ENCODE results near the gene SIGLEC15. TPM values are rescaled to one million over a fixed set of nuclear protein-coding genes. Genes with fewer than 3 reads are reported as not detected.
"Not testable (repeated sequence)": the region's sequence is repeated elsewhere in the genome, so short reads cannot be mapped to it uniquely, and the experiment has no call there.

Gene SIGLEC15
- total and polyA plus RNA-seq, 2 donors (not counting 1 experiment from before 2014, with no cell fraction given), result not detected

DNA sequence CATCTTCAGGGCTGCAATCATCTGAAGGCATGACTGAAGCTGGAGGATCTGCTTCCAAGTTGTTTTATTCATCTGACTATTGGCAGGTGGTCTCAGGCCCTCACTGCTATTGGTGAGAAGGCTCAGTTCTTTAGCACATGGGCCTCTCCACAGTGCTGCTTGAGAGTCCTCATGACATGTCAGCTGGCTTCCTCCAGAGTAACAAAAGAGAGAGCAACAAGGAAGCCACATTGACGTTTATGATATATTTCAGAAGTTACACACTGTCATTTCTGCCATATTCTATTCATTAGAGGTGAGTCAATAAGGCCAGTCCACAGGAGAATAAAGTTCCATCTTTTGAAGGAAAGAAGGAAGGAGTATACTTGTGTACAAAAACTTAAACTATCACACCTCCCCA is 7.9 kb upstream of the SIGLEC15 start:
- TF ChIP-seq EZH2 (IDR thresholded peaks at IDR 0.05; ENCODE audit: borderline replicate concordance, insufficient read depth, low read depth, low read length, poor library complexity, severe bottlenecking), result no peak
- TF ChIP-seq, protein P1, sequence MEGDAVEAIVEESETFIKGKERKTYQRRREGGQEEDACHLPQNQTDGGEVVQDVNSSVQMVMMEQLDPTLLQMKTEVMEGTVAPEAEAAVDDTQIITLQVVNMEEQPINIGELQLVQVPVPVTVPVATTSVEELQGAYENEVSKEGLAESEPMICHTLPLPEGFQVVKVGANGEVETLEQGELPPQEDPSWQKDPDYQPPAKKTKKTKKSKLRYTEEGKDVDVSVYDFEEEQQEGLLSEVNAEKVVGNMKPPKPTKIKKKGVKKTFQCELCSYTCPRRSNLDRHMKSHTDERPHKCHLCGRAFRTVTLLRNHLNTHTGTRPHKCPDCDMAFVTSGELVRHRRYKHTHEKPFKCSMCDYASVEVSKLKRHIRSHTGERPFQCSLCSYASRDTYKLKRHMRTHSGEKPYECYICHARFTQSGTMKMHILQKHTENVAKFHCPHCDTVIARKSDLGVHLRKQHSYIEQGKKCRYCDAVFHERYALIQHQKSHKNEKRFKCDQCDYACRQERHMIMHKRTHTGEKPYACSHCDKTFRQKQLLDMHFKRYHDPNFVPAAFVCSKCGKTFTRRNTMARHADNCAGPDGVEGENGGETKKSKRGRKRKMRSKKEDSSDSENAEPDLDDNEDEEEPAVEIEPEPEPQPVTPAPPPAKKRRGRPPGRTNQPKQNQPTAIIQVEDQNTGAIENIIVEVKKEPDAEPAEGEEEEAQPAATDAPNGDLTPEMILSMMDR (IDR thresholded peaks at IDR 0.05), result no peak
- peaks cover 27% of the 10 kb centered on the region for H3K27me3 Mint-ChIP-seq
- H2AFZ ChIP-seq (ENCODE audit: insufficient read depth, low read depth, low read length, poor library complexity, severe bottlenecking), result no peak overlapping the region
- H3K9me3 Mint-ChIP-seq (ENCODE audit: insufficient read depth), result peaks cover 16% of the 10 kb centered on the region
- no peak overlapping the region for H3K27ac ChIP-seq (ENCODE audit: low read length in 2 of 2)
- peaks cover 4% of the 10 kb centered on the region for H3K4me1 Mint-ChIP-seq
- H3K27ac Mint-ChIP-seq, result no peak overlapping the region
- no peaks in the 10 kb centered on the region for H3K9me3 ChIP-seq (ENCODE audit: control extremely low read depth in 1 of 3, control insufficient read depth in 2 of 3, insufficient read depth in 1 of 3, low read length in 2 of 3)
- ChIA-PET CTCF (no interaction called here), POLR2A (no interaction called here)
- ATAC-seq (ENCODE audit: low read depth) (no peak), DNase-seq (no peak)
- WGBS (ENCODE audit: insufficient coverage), result no CpG with 5 or more reads among the region's 1 CpG
- H4K20me1 ChIP-seq (ENCODE audit: control insufficient read depth, insufficient read depth, low read length, poor library complexity, severe bottlenecking), result no peaks in the 10 kb centered on the region
- intact Hi-C loops (cut with micrococcal nuclease), result no loop called here
- H3K9ac ChIP-seq (ENCODE audit: low read length), result no peak overlapping the region
- no peaks in the 10 kb centered on the region for H3K79me2 ChIP-seq (ENCODE audit: control insufficient read depth, insufficient read depth, low read length)
- H3K4me3 Mint-ChIP-seq, result no peak overlapping the region
- no peak overlapping the region for H3K4me2 ChIP-seq (replicated peaks; ENCODE audit: low read depth, low read length, poor library complexity, severe bottlenecking)
- no peak overlapping the region for H3K4me3 ChIP-seq (ENCODE audit: control extremely low read depth in 1 of 5, extremely low read depth in 1 of 5, insufficient read depth in 1 of 5, low read depth in 2 of 5, low read length in 4 of 5)
- peaks cover 0 to 11% (median 5%) of the 10 kb centered on the region in 4 experiments for H3K27me3 ChIP-seq (replicated peaks in 1 of 4; ENCODE audit: control extremely low read depth in 1 of 4, control insufficient read depth in 3 of 4, insufficient read depth in 4 of 4, low read length in 3 of 4)
- H3K36me3 ChIP-seq (replicated peaks in 1 of 2; ENCODE audit: control extremely low read depth in 1 of 2, control insufficient read depth in 1 of 2, extremely low read depth in 1 of 2, insufficient read depth in 2 of 2, low read length in 1 of 2), result no peaks in the 10 kb centered on the region
- H3K4me1 ChIP-seq (ENCODE audit: control insufficient read depth in 2 of 2, insufficient read depth in 2 of 2, low read length in 2 of 2), result no peaks in the 10 kb centered on the region

DNA sequence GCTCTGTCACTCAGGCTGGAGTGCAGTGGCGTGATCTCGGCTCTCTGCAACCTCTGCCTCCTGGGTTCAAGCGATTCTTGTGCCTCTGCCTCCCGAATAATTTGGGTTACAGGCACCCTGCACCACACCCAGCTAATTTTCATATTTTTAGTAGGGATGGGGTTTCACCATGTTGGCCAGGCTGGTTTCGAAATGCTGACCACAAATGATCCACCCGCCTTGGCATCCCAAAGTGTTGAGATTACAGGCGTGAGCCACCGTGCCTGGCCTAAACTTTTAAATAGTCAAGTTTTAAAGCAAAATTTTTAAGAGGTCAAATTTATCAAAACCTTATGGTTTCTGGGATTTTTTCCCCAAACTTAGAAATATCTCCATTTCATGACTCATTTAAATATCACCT is 6.7 kb upstream of the SIGLEC15 start:
- H3K79me2 ChIP-seq (ENCODE audit: control insufficient read depth, insufficient read depth, low read length); CTCF ChIA-PET; DNase-seq; H2AFZ ChIP-seq (ENCODE audit: insufficient read depth, low read depth, low read length, poor library complexity, severe bottlenecking); H3K4me3 ChIP-seq (ENCODE audit: control extremely low read depth in 1 of 5, extremely low read depth in 1 of 5, insufficient read depth in 1 of 5, low read depth in 2 of 5, low read length in 4 of 5); H3K27ac ChIP-seq (ENCODE audit: low read length in 2 of 2); POLR2A ChIA-PET; H3K4me3 Mint-ChIP-seq; H4K20me1 ChIP-seq (ENCODE audit: control insufficient read depth, insufficient read depth, low read length, poor library complexity, severe bottlenecking); ATAC-seq (ENCODE audit: low read depth); H3K36me3 ChIP-seq (replicated peaks in 1 of 2; ENCODE audit: control extremely low read depth in 1 of 2, control insufficient read depth in 1 of 2, extremely low read depth in 1 of 2, insufficient read depth in 2 of 2, low read length in 1 of 2); intact Hi-C loops (cut with micrococcal nuclease); H3K4me2 ChIP-seq (replicated peaks; ENCODE audit: low read depth, low read length, poor library complexity, severe bottlenecking); H3K4me1 Mint-ChIP-seq; H3K9ac ChIP-seq (ENCODE audit: low read length); H3K4me1 ChIP-seq (ENCODE audit: control insufficient read depth in 2 of 2, insufficient read depth in 2 of 2, low read length in 2 of 2); H3K27ac Mint-ChIP-seq; H3K9me3 ChIP-seq (ENCODE audit: control extremely low read depth in 1 of 3, control insufficient read depth in 2 of 3, insufficient read depth in 1 of 3, low read length in 2 of 3): not testable (repeated sequence)
- peaks cover 16% of the 10 kb centered on the region for H3K9me3 Mint-ChIP-seq (ENCODE audit: insufficient read depth)
- H3K27me3 ChIP-seq (replicated peaks in 1 of 4; ENCODE audit: control extremely low read depth in 1 of 4, control insufficient read depth in 3 of 4, insufficient read depth in 4 of 4, low read length in 3 of 4), result peaks cover 0 to 14% (median 5%) of the 10 kb centered on the region in 4 experiments
- 92% methylated on average over 4 of the region's 8 CpGs for WGBS (ENCODE audit: insufficient coverage)
- peaks cover 35% of the 10 kb centered on the region for H3K27me3 Mint-ChIP-seq
